HG02943 (cell line): ENCODE data around the gene SLC26A6.

Experiments
- ATAC-seq: cut with Tn5 transposase; IDR thresholded peaks from one replicate; pipeline ENCODE4 v1.9.1; 2021; ENCODE audit warnings: mild to moderate bottlenecking, low read depth, moderate library complexity; ENCODE audit not compliant: unreplicated experiment

The SLC26A6 gene

GRCh38 chr3:48601622-48601994 lies 33.7 kb downstream of the SLC26A6 start:
- no peak for ATAC-seq

- no peak for ATAC-seq
These were observed 34.3 kb downstream of the SLC26A6 start for GRCh38 chr3:48600711-48601621.

- ATAC-seq, result no peak
These were observed 35.6 kb downstream of the SLC26A6 start for GRCh38 chr3:48599509-48600285.

- ATAC-seq, result no peak
These were observed 36.2 kb downstream of the SLC26A6 start for GRCh38 chr3:48599077-48599501.

DNA sequence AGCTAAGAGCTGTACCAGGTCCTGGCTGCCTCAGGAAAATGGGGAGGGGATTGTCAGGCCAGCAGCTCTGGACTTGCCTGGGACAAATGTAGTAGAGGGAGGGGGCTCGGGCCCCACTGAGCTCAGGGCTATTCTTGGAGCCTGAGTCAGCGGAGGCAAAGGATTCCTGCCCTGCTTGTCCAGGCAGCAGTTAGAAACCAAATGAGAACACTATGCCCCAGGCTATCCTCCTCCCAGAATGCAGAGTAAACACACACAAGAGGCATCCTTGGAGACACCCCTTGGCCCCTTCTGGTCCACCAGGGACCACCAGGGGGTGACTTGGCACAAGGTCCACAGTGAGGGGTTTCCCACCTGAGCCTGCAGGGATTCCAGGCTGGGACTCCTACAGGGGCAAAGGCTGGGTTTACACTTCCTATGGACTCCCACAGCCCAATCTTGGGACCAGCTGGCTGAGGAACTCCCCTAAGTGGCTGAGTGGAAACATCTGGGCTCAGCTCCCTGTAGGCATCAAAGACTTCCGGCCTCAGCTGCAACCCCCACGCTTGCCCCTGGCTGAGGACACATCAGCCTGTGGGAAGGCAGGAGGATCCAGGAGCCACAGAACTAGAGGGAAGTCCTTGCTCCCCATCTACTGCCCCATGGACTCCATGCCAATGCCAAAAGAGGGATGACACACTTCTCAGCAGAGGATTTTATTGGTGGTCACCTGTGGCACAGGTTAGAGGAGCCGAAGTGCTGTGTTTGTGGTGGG lies 36.8 kb downstream of the SLC26A6 start:
- ATAC-seq, result no peak

DNA sequence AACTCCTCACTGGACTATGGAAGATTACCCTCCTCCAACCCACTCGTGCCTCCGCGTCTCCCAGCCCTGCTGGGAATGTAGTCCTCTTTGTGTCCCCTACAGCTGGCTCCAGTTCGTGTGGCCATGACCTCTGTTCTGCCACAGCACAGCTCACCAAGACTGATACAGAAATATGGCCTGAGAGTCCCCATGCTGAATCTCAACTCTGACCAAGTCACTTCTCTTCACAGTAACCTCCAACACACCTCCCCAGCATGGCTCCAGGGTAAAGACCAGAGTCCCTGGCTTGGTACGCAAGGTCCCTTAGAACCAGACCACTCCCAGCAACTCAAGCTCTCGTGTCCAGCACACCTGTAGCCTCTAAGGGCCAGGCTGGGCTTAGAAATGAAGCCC lies 37.9 kb downstream of the SLC26A6 start:
- ATAC-seq, result no peak

DNA sequence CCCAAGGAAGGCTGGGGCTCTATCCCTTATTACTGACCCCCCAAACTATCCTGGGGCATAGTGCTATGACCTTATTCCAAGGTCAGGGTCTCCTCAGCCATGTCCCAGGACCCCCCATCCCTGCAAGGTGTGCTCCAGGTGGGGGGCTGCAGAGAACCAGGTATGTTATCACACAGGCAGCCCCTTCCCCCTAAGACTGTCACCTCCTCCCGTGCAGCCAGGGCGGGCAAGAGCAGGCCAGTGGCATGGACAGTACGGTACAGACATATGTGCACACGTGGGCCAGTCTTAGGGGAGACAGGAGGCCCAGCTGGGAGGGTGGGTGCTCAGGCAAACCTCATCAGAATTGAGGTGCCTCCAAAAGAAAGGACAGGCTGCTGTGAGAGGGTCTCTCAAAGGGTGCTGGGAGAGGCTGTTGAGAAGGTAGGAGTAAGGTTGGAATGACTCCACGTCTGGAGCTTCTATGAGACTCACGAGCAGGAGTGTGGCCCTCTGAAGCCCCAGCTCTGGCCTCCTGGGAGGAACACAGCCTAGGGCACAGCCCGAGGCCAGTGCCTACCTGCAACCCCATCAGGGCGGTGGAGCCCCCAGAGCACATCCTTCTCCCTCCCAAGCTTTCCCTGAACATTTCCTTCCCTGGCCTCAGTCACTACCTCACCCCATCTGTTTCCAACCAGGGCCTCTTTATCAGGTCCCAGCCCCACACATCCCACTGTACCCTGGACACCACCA lies 38.4 kb downstream of the SLC26A6 start:
- no peak for ATAC-seq

GRCh38 chr3:48596157-48596556 lies 39.1 kb downstream of the SLC26A6 start:
- ATAC-seq, result no peak

GRCh38 chr3:48595526-48596121 lies 39.6 kb downstream of the SLC26A6 start:
- ATAC-seq, result no peak

DNA sequence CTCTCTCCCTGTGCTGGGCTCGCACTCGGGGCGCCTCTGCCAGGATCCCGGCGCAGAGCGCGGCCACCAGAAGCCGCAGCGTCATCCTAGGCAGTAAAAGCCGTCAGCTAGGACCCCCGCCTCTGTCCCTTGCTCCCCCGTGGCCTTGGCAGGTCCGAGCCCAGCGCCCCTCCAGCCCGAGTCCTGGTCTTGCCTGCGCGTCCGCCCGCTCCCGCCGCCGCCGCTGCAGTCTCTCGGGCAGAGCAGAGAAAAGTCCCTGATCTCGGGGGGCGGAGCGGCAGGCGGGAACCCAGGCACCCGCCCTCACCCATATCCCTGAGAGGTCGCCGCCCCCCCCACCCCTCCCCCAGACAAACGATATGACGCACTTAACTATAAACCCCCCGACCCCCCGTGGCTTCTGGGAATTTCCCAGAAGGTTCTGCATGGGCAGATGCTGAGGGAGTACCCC lies 40.2 kb downstream of the SLC26A6 start, which contains the start of gene COL7A1:
COL7A1 (minus strand) TSS at position 255 of the 451 bp plus-strand sequence; CDS start at position 85, 170 bp downstream.
- ATAC-seq, result no peak

- no peak for ATAC-seq
These were observed 40.7 kb downstream of the SLC26A6 start for GRCh38 chr3:48594417-48595049.

DNA sequence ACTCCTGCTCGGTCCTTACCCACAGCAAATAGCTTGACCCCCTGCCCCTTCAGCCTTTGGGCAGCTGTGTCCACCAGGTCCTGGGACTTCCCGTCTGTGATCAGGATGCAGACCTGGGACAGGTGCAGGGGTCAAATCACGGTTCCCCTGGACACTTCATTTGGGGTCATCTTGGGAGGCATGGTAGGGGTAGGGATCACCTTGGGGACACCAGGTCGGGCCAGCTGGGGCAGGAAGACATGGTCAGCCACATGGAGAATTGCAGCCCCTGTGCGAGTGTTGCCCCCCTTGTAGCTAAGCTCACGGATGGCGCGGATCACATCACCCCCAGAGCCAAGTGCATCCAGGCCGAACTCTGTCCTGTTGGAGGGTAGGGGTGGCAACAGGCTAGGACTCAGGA lies 41.9 kb downstream of the SLC26A6 start:
- ATAC-seq, result no peak

DNA sequence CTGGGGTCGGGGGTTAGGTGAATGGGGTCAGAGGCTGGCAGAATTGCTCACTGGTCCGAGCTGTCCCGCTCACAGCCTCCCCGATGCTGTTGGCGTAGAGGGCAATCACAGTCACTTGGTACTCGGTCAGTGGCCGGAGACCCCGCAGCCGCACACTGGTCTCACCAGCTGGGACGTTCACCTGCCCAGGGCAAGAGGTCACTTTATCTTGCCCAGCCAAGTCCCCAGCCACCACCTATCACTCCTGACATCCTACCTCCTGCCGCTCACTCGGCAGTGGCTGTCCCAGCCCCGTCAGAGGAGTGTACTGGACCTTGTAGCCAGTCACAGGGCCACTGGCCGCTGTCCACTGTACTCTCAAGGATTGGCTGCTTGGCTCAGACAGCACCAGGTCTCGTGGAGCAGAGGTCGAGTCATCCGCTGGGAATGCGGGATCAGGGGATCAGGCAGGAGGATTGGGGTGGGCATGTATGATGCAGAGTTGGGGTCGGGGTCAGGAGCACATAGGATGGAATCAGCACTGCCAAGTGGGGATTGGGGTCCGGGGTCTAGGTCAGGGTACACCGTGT lies 42.7 kb downstream of the SLC26A6 start:
- ATAC-seq, result no peak

DNA sequence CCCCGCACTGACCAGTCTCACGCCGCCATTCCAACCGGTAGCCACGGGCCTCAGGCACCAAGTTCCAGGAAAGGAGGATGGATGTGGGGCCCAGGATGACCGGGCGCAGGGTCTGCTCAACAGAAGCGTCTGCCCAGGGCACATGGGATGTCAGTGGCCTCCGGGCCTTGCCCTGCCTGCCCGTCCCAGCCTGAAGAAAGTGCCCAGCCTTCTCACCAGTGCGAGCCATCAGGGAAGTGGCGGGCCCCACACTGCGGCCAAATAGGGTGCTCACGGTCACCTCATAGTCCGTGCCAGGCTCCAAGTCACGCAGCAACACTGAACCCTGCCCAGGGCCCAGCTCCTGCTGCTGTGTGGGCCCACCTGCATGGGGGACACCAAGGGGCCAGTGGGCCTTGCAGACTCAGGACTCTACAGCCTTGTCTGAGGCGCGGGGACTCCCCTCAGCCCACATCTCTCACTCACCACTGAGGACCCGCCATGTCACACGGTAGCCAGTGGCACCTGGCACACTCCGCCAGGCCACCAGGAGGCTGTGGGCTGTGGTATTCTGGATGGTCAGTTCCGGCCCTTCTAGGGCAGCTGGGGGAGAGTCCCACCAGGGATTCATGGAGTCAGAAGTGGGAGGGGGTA lies 43.3 kb downstream of the SLC26A6 start:
- no peak for ATAC-seq

DNA sequence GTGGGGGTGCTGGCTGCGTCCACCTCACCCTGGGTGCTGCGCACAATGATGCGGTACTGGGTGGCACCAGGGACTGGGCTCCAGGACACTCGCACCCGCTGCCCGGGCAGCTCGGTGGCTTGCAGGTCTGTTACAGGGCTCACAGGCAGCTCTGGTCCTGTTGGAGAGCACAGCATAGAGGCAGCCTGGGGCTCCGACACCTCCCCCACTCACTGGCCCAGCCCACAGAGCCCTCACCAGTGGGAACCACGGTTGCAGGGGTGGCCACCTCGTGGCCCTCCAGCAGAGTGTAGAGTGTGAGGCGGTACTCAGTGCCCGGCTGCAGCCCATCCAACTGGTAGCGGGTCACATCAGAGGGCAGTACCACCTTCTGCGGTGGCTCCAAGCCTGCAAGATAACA lies 43.8 kb downstream of the SLC26A6 start:
- ATAC-seq, result no peak

- ATAC-seq, result no peak
These were observed 47.0 kb downstream of the SLC26A6 start for GRCh38 chr3:48588230-48588629.

DNA sequence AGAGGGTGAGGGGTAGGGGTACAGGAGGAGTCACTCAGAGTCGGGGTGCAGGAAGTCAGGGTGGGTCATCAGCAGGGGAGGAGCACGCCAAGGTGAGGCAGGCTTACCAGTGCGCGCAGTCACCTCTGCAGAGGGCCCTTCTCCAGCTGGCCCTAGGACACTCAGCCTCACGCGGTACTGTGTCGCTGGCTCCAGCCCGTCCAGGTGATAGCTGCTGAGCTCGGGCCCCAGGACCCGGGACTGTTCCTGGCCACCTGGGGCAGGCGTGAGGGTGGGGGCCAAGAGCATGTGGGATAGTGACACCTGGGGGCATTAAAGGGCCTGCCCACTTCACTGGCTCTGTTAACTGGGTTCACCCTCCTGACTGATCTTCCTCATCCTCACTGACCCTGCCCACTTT lies 47.6 kb downstream of the SLC26A6 start:
- ATAC-seq, result no peak

- ATAC-seq, result no peak
These were observed 49.9 kb downstream of the SLC26A6 start for GRCh38 chr3:48585411-48585810.
